Liver (tissue), 3 donors: ENCODE results near the gene BRIP1.

ENCODE experiments used
- FOXA1 ChIP-seq: IDR thresholded peaks from 2 replicates; pipeline ENCODE4 v1.6.1; 2016; ENCODE audit warnings: antibody characterized with exemption
- JUND ChIP-seq, 2 donors: IDR thresholded peaks; 2 replicates each; pipeline ENCODE4 v1.6.1; 2016; ENCODE audit warnings: antibody characterized with exemption in 2 of 2
- RAD21 ChIP-seq, 2 donors: IDR thresholded peaks; 2 replicates each; pipeline ENCODE4 v1.6.1; 2016; ENCODE audit warnings: antibody characterized with exemption in 2 of 2, mild to moderate bottlenecking in 2 of 2
- TAF1 ChIP-seq: conservative IDR thresholded peaks from 2 replicates; pipeline ENCODE4 v1.6.1; 2016; ENCODE audit warnings: antibody characterized with exemption, mild to moderate bottlenecking
- YY1 ChIP-seq: IDR thresholded peaks from 2 replicates; pipeline ENCODE4 v1.6.1; 2016; ENCODE audit warnings: antibody characterized with exemption, mild to moderate bottlenecking
- TF ChIP-seq, protein P1 (sequence below): fragments of 150-350 bp; IDR thresholded peaks from 2 replicates; pipeline ENCODE4 v1.5.1; 2017; ENCODE audit warnings: improper control_type of control experiment, low read depth, low read length; ENCODE audit not compliant: missing input control
- TF ChIP-seq, protein P2 (sequence below): IDR thresholded peaks from 2 replicates; pipeline ENCODE4 v1.6.1; 2016; ENCODE audit warnings: antibody characterized with exemption
- TF ChIP-seq, protein P3 (sequence below): IDR thresholded peaks from 2 replicates; pipeline ENCODE4 v1.6.1; 2016; ENCODE audit warnings: antibody characterized with exemption
- donor health status: healthy.
- donor health status: healthy.

DNA sequence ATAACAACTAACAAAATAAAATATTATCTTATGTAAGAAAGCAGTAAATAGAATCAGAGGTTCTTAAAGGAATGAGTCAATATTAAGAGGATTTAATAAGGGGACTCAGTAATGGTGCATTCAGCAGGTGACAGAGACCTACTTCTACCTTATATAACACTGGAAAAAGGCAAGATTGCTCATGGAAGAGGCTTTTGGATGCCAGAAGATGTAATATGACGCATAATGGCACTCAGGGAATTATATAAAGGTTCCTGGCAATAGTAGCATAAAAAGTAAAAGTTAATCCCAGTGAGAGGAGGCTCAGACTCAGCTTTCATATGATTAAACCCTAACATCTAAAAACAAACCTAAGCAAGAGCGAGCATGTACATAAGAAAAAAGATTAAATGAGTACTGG is 136.4 kb downstream of the BRIP1 start:
- TF ChIP-seq, protein P1, sequence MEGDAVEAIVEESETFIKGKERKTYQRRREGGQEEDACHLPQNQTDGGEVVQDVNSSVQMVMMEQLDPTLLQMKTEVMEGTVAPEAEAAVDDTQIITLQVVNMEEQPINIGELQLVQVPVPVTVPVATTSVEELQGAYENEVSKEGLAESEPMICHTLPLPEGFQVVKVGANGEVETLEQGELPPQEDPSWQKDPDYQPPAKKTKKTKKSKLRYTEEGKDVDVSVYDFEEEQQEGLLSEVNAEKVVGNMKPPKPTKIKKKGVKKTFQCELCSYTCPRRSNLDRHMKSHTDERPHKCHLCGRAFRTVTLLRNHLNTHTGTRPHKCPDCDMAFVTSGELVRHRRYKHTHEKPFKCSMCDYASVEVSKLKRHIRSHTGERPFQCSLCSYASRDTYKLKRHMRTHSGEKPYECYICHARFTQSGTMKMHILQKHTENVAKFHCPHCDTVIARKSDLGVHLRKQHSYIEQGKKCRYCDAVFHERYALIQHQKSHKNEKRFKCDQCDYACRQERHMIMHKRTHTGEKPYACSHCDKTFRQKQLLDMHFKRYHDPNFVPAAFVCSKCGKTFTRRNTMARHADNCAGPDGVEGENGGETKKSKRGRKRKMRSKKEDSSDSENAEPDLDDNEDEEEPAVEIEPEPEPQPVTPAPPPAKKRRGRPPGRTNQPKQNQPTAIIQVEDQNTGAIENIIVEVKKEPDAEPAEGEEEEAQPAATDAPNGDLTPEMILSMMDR = no peak
- no peak for TF ChIP-seq FOXA1
- TF ChIP-seq YY1 = no peak
- no peak for TF ChIP-seq JUND (IDR thresholded peaks at IDR 0.05)
- no peak for TF ChIP-seq TAF1
- TF ChIP-seq RAD21 (IDR thresholded peaks at IDR 0.05) = no peak
- TF ChIP-seq, protein P2, sequence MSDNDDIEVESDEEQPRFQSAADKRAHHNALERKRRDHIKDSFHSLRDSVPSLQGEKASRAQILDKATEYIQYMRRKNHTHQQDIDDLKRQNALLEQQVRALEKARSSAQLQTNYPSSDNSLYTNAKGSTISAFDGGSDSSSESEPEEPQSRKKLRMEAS = no peak
- TF ChIP-seq, protein P3, sequence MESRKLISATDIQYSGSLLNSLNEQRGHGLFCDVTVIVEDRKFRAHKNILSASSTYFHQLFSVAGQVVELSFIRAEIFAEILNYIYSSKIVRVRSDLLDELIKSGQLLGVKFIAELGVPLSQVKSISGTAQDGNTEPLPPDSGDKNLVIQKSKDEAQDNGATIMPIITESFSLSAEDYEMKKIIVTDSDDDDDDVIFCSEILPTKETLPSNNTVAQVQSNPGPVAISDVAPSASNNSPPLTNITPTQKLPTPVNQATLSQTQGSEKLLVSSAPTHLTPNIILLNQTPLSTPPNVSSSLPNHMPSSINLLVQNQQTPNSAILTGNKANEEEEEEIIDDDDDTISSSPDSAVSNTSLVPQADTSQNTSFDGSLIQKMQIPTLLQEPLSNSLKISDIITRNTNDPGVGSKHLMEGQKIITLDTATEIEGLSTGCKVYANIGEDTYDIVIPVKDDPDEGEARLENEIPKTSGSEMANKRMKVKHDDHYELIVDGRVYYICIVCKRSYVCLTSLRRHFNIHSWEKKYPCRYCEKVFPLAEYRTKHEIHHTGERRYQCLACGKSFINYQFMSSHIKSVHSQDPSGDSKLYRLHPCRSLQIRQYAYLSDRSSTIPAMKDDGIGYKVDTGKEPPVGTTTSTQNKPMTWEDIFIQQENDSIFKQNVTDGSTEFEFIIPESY = no peak
